ENCODE results near the gene FIS1.
"Not testable (repeated sequence)": the region's sequence is repeated elsewhere in the genome, so short reads cannot be mapped to it uniquely, and the experiment has no call there.

Gene FIS1

GRCh38 chr7:101201695-101202602 lies 42.9 kb downstream of the FIS1 start:
- no peak for DNase-seq

GRCh38 chr7:101200862-101201599 lies 43.9 kb downstream of the FIS1 start, which contains the start of gene MOGAT3:
TSS of gene MOGAT3 (minus strand) at chr7:101201036. CDS start at chr7:101200854, 182 bp downstream.
- DNase-seq = no peak

- DNase-seq = no peak
These were observed 44.4 kb downstream of the FIS1 start for GRCh38 chr7:101200504-101200861.

- not testable (repeated sequence) for DNase-seq
These were observed 45.4 kb downstream of the FIS1 start for GRCh38 chr7:101199522-101199921.

- DNase-seq = no peak
These were observed 46.4 kb downstream of the FIS1 start for GRCh38 chr7:101198476-101198875.

GRCh38 chr7:101197991-101198390 lies 46.9 kb downstream of the FIS1 start:
- no peak for DNase-seq

- no peak for DNase-seq
These were observed 49.0 kb downstream of the FIS1 start for GRCh38 chr7:101195884-101196283.

All from T-helper 9 cell (primary cell).